CD4-positive, alpha-beta T cell (primary cell): ENCODE data around the gene ENPP7. TPM values are rescaled to one million over a fixed set of nuclear protein-coding genes. Genes with fewer than 3 reads are reported as not detected.

Experiments used
- ATAC-seq: fragments of 200-7000 bp; cut with Tn5 transposase; one replicate; pipeline ENCODE4 v1.10.0; 2022; ENCODE audit warnings: mild to moderate bottlenecking; ENCODE audit not compliant: poor library complexity
- CTCF ChIA-PET: fragments of 350-600 bp; sonication (Branson Sonifier 250); formaldehyde crosslinking; loops from one replicate; lab custom pipeline; 2021; ENCODE audit warnings: antibody characterized with exemption, inconsistent platforms; lab: Charles Lee
- POLR2A ChIA-PET: fragments of 350-600 bp; sonication (Branson Sonifier 250); formaldehyde crosslinking; loops from one replicate; lab custom pipeline; 2021; ENCODE audit warnings: antibody characterized with exemption, inconsistent platforms; lab: Charles Lee
- DNase-seq, 14 experiments: peaks; one replicate each; pipeline ENCODE4 v3.0.0-alpha.2; 2013 to 2020; ENCODE audit warnings: mixed read lengths in 2 of 14
- H3K27ac ChIP-seq, 2 donors: one replicate each; pipeline versions ENCODE4 v1.5.1 to v1.7.0; 2013; ENCODE audit warnings: low read length in 2 of 2, low read depth in 1 of 2, mild to moderate bottlenecking in 1 of 2
- H3K27me3 ChIP-seq, 2 experiments: 1 replicate in 1 of 2; 2 replicates in 1 of 2; pipeline versions ENCODE4 v1.6.1 to v1.7.0; 2013; ENCODE audit warnings: low read length in 2 of 2, control low read depth in 1 of 2, mild to moderate bottlenecking in 1 of 2, moderate library complexity in 1 of 2; ENCODE audit not compliant: insufficient read depth in 2 of 2, control insufficient read depth in 1 of 2
- H3K36me3 ChIP-seq: one replicate; pipeline ENCODE4 v1.6.1; 2013; ENCODE audit warnings: low read length, control low read depth; ENCODE audit not compliant: insufficient read depth
- H3K4me1 ChIP-seq: one replicate; pipeline ENCODE4 v1.6.1; 2013; ENCODE audit warnings: low read length, control low read depth; ENCODE audit not compliant: insufficient read depth
- H3K4me3 ChIP-seq: one replicate; pipeline ENCODE4 v1.5.1; 2013; ENCODE audit warnings: mild to moderate bottlenecking, low read length, moderate library complexity
- H3K9me3 ChIP-seq, 2 experiments: 1 replicate in 1 of 2; 2 replicates in 1 of 2; pipeline versions ENCODE4 v1.6.1 to v1.7.0; 2013; ENCODE audit warnings: low read length in 2 of 2, mild to moderate bottlenecking in 2 of 2, control low read depth in 1 of 2, moderate library complexity in 1 of 2; ENCODE audit not compliant: control insufficient read depth in 1 of 2, insufficient read depth in 1 of 2
- H3K27ac Mint-ChIP-seq: one replicate; pipeline ENCODE4 v1.8.0; 2020; ENCODE audit warnings: mixed read lengths
- H3K27me3 Mint-ChIP-seq: one replicate; pipeline ENCODE4 v1.8.0; 2021; ENCODE audit warnings: mixed read lengths
- H3K36me3 Mint-ChIP-seq: one replicate; pipeline ENCODE4 v1.8.0; 2021; ENCODE audit warnings: low read depth, mixed read lengths
- H3K4me1 Mint-ChIP-seq: one replicate; pipeline ENCODE4 v1.8.0; 2021; ENCODE audit warnings: low read depth, mixed read lengths
- H3K4me3 Mint-ChIP-seq: one replicate; pipeline ENCODE4 v1.8.0; 2020; ENCODE audit warnings: mild to moderate bottlenecking, mixed read lengths
- H3K9me3 Mint-ChIP-seq: one replicate; pipeline ENCODE4 v1.8.0; 2020; ENCODE audit warnings: mixed read lengths
- CTCF ChIP-seq: fragments of 200-600 bp; IDR thresholded peaks from one replicate; pipeline ENCODE4 v1.8.0; 2022; ENCODE audit warnings: antibody characterized with exemption, mild to moderate bottlenecking
- intact Hi-C, 2 experiments: fragments of 100-400 bp; cut with DNase I in 1 of 2; cut with micrococcal nuclease in 1 of 2; formaldehyde crosslinking; loops; one replicate each; pipeline versions ENCODE4 v1.15.1 to v1.9.0; 2023 to 2025; cut with DNase I, micrococcal nuclease
- total RNA-seq, 174 experiments: library from RNA in 2 of 174; stranded (reverse) in 2 of 174; gene quantifications; one replicate each; pipeline ENCODE4 v1.2.3 and lab custom pipeline; 2021 to 2026

ENPP7 gene
- total RNA-seq, 2 experiments from 2014 or later = not detected

- H3K9me3 Mint-ChIP-seq = no peaks in the 10 kb centered on the region
- Histone ChIP-seq H3K36me3 (no peaks in the 10 kb centered on the region), H3K9me3 (peaks cover 0 to 4% of the 10 kb centered on the region in 2 experiments), H3K27me3 (peaks cover 0 to 7% of the 10 kb centered on the region in 2 experiments), H3K4me3 (no peak overlapping the region), H3K27ac (no peak overlapping the region), H3K4me1 (no peaks in the 10 kb centered on the region)
- ATAC-seq (no peak), DNase-seq (no peak)
- peaks cover 26% of the 10 kb centered on the region for H3K27me3 Mint-ChIP-seq
- H3K4me1 Mint-ChIP-seq = no peaks in the 10 kb centered on the region
- intact Hi-C loops = no loop called here
- H3K36me3 Mint-ChIP-seq = no peaks in the 10 kb centered on the region
- TF ChIP-seq CTCF = no peak
- ChIA-PET POLR2A (no interaction called here), CTCF (no interaction called here)
- H3K27ac Mint-ChIP-seq = no peak overlapping the region
- no peak overlapping the region for H3K4me3 Mint-ChIP-seq
Measured at GRCh38 chr17:79715943-79716797, 14.6 kb upstream of the ENPP7 start.

GRCh38 chr17:79720705-79721292 lies 9.9 kb upstream of the ENPP7 start:
- Histone ChIP-seq H3K27me3 (peaks cover 0 to 2% of the 10 kb centered on the region in 2 experiments), H3K36me3 (no peaks in the 10 kb centered on the region), H3K9me3 (no peaks in the 10 kb centered on the region), H3K4me1 (no peaks in the 10 kb centered on the region), H3K4me3 (no peak overlapping the region), H3K27ac (no peak overlapping the region)
- no peak for DNase-seq
- H3K27ac Mint-ChIP-seq = no peak overlapping the region
- CTCF ChIA-PET = no interaction called here
- H3K36me3 Mint-ChIP-seq = no peaks in the 10 kb centered on the region
- no peak for ATAC-seq
- peaks cover 10% of the 10 kb centered on the region for H3K27me3 Mint-ChIP-seq
- no peaks in the 10 kb centered on the region for H3K9me3 Mint-ChIP-seq
- no peak overlapping the region for H3K4me3 Mint-ChIP-seq
- no peak for TF ChIP-seq CTCF
- POLR2A ChIA-PET = no interaction called here
- intact Hi-C loops = no loop called here
- no peaks in the 10 kb centered on the region for H3K4me1 Mint-ChIP-seq

- ChIA-PET CTCF (no interaction called here), POLR2A (no interaction called here)
- no peak overlapping the region for H3K4me3 Mint-ChIP-seq
- DNase-seq (no peak), ATAC-seq (no peak)
- H3K27ac ChIP-seq = no peak overlapping the region
- peaks cover 6% of the 10 kb centered on the region for H3K27me3 Mint-ChIP-seq
- no peaks in the 10 kb centered on the region for H3K9me3 Mint-ChIP-seq
- H3K4me3 ChIP-seq = no peak overlapping the region
- H3K9me3 ChIP-seq = no peaks in the 10 kb centered on the region
- no peaks in the 10 kb centered on the region for H3K4me1 Mint-ChIP-seq
- H3K36me3 ChIP-seq = no peaks in the 10 kb centered on the region
- no peaks in the 10 kb centered on the region for H3K36me3 Mint-ChIP-seq
- TF ChIP-seq CTCF = no peak
- H3K4me1 ChIP-seq = no peaks in the 10 kb centered on the region
- intact Hi-C loops = no loop called here
- no peak overlapping the region for H3K27ac Mint-ChIP-seq
- H3K27me3 ChIP-seq = no peaks in the 10 kb centered on the region
Measured at GRCh38 chr17:79721993-79722671, 8.6 kb upstream of the ENPP7 start.
